ENCODE data around the gene FOXI1. TPM values are rescaled to one million over a fixed set of nuclear protein-coding genes. Genes with fewer than 3 reads are reported as not detected.

FOXI1 gene
- total RNA-seq, 4 donors from 2014 or later: not detected

Other genes starting within 250 kb of the FOXI1 start
- not detected for gene INSYN2B, start 125.4 kb upstream of the FOXI1 start, total RNA-seq
- 1 to 10 TPM in 1 of 4 donors, not detected in 3; 6.5 TPM for gene C5orf58, start 127.1 kb downstream of the FOXI1 start, total RNA-seq
- 10 to 100 TPM in 2 of 4 donors, 1 to 10 TPM in 2; 6.8 to 20.4 (median 9.0) TPM for gene LCP2, start 191.9 kb downstream of the FOXI1 start, total RNA-seq